GM12892 (cell line): ENCODE data around the gene SFT2D3.

Source experiments
- POLR2AphosphoS5 ChIP-seq: IDR thresholded peaks from 2 replicates; pipeline ENCODE4 v1.6.1; 2011; ENCODE audit warnings: low read depth, low read length, control low read depth
- TAF1 ChIP-seq: IDR thresholded peaks from 2 replicates; pipeline ENCODE4 v1.6.1; 2011; ENCODE audit warnings: low read depth, mild to moderate bottlenecking, control low read depth, low read length, borderline replicate concordance

- TF ChIP-seq POLR2AphosphoS5 (no peak), TAF1 (no peak)
Observed at GRCh38 chr2:127670957-127671290, 30.4 kb upstream of the SFT2D3 start.
